Brain microvascular endothelial cell (primary cell): ENCODE results near the gene OTOF.
"Not testable (repeated sequence)": the region's sequence is repeated elsewhere in the genome, so short reads cannot be mapped to it uniquely, and the experiment has no call there.

Experiments
- DNase-seq: peaks from one replicate; pipeline ENCODE4 v3.0.0-alpha.2; 2020
- H3K27ac ChIP-seq: fragments of 250-450 bp; sonication (Bioruptor Pico); 2 replicates; pipeline ENCODE4 v1.5.1; 2020; ENCODE audit warnings: mild to moderate bottlenecking, moderate library complexity
- H3K27me3 ChIP-seq: fragments of 250-450 bp; sonication (Bioruptor Pico); replicated peaks from 2 replicates; pipeline ENCODE4 v1.5.1; 2020; ENCODE audit warnings: mild to moderate bottlenecking
- H3K36me3 ChIP-seq: fragments of 250-450 bp; sonication (Bioruptor Pico); replicated peaks from 2 replicates; pipeline ENCODE4 v1.5.1; 2020; ENCODE audit warnings: mild to moderate bottlenecking
- H3K4me3 ChIP-seq: 2 replicates; pipeline ENCODE4 v1.5.1; 2011; ENCODE audit warnings: low read depth, mild to moderate bottlenecking, control low read depth, low read length, moderate library complexity
- CTCF ChIP-seq: IDR thresholded peaks from 2 replicates; pipeline ENCODE4 v1.5.1; 2011; ENCODE audit warnings: low read depth, mild to moderate bottlenecking, moderate library complexity, low read length, control low read depth, inconsistent platforms; ENCODE audit errors: missing control alignments
- in situ Hi-C: cut with HindIII; loops from 2 replicates; pipeline ENCODE4 v1.10.0; 2017; ENCODE audit warnings: low sequenced_read_pairs, low pct_ligation_motif_present

The OTOF gene

GRCh38 chr2:26469955-26470354, 8.0 kb downstream of the OTOF start:
- Histone ChIP-seq H3K36me3 (no peaks in the 10 kb centered on the region), H3K27me3 (no peaks in the 10 kb centered on the region), H3K27ac (no peak overlapping the region), H3K4me3 (no peak overlapping the region)
- no peak for TF ChIP-seq CTCF
- in situ Hi-C loops: no loop called here
- DNase-seq: no peak

GRCh38 chr2:26469092-26469710, 8.7 kb downstream of the OTOF start:
- Histone ChIP-seq H3K27ac (no peak overlapping the region), H3K4me3 (no peak overlapping the region), H3K36me3 (no peaks in the 10 kb centered on the region), H3K27me3 (no peaks in the 10 kb centered on the region)
- in situ Hi-C loops: no loop called here
- TF ChIP-seq CTCF: peak; percentile 86
- peak; percentile 73 for DNase-seq

GRCh38 chr2:26468544-26468943, 9.4 kb downstream of the OTOF start:
- in situ Hi-C loops, H3K27ac ChIP-seq, DNase-seq: not testable (repeated sequence)

GRCh38 chr2:26466662-26467310, 11.1 kb downstream of the OTOF start:
- in situ Hi-C loops: no loop called here
- no peak for DNase-seq
- H3K27ac ChIP-seq: no peak overlapping the region
- H3K36me3 ChIP-seq: no peaks in the 10 kb centered on the region
- TF ChIP-seq CTCF: no peak
- no peak overlapping the region for H3K4me3 ChIP-seq
- no peaks in the 10 kb centered on the region for H3K27me3 ChIP-seq

More at GRCh38 chr2:26468544-26468943, 9.4 kb downstream of the OTOF start:
- H3K27me3 ChIP-seq, H3K4me3 ChIP-seq, H3K36me3 ChIP-seq: not testable (repeated sequence)

GRCh38 chr2:26465981-26466471, 11.9 kb downstream of the OTOF start:
- H3K4me3 ChIP-seq: no peak overlapping the region
- in situ Hi-C loops: no loop called here
- H3K27me3 ChIP-seq: no peaks in the 10 kb centered on the region
- TF ChIP-seq CTCF: no peak
- no peaks in the 10 kb centered on the region for H3K36me3 ChIP-seq
- DNase-seq: no peak
- H3K27ac ChIP-seq: no peak overlapping the region

GRCh38 chr2:26465266-26465925, 12.5 kb downstream of the OTOF start:
- DNase-seq: no peak
- Histone ChIP-seq H3K27ac (no peak overlapping the region), H3K4me3 (no peak overlapping the region), H3K36me3 (no peaks in the 10 kb centered on the region), H3K27me3 (no peaks in the 10 kb centered on the region)
- in situ Hi-C loops: no loop called here
- TF ChIP-seq CTCF: no peak
